Kidney epithelial cell (primary cell): ENCODE measurements around the gene SCN3B. TPM values are rescaled to one million over a fixed set of nuclear protein-coding genes. Genes with fewer than 3 reads are reported as not detected.

ENCODE experiments used
- DNase-seq: peaks from one replicate; pipeline ENCODE4 v3.0.0-alpha.2; 2010; ENCODE audit warnings: low read depth
- H3K27me3 ChIP-seq: 2 replicates; pipeline ENCODE4 v1.6.0; 2011; ENCODE audit warnings: low read length; ENCODE audit not compliant: control insufficient read depth, insufficient read depth
- H3K36me3 ChIP-seq: 2 replicates; pipeline ENCODE4 v1.5.1; 2011; ENCODE audit warnings: low read length; ENCODE audit not compliant: control insufficient read depth, insufficient read depth
- H3K4me3 ChIP-seq: 2 replicates; pipeline ENCODE4 v1.5.1; 2011; ENCODE audit warnings: low read depth, mild to moderate bottlenecking, control low read depth, low read length
- total RNA-seq: library from RNA; depleted of rRNA; stranded (reverse); fragments of >200 nt; gene quantifications from 2 replicates; pipeline ENCODE4 v1.2.3, GENCODE V29; 2015
- TF ChIP-seq, protein P1 (sequence below): IDR thresholded peaks from 2 replicates; pipeline ENCODE4 v1.5.1; 2011; ENCODE audit warnings: mild to moderate bottlenecking, moderate library complexity, low read length, control low read depth, inconsistent platforms; ENCODE audit not compliant: insufficient read depth, poor library complexity, severe bottlenecking

SCN3B gene
- total RNA-seq, 1 donor from 2014 or later: 2.1 TPM

DNA sequence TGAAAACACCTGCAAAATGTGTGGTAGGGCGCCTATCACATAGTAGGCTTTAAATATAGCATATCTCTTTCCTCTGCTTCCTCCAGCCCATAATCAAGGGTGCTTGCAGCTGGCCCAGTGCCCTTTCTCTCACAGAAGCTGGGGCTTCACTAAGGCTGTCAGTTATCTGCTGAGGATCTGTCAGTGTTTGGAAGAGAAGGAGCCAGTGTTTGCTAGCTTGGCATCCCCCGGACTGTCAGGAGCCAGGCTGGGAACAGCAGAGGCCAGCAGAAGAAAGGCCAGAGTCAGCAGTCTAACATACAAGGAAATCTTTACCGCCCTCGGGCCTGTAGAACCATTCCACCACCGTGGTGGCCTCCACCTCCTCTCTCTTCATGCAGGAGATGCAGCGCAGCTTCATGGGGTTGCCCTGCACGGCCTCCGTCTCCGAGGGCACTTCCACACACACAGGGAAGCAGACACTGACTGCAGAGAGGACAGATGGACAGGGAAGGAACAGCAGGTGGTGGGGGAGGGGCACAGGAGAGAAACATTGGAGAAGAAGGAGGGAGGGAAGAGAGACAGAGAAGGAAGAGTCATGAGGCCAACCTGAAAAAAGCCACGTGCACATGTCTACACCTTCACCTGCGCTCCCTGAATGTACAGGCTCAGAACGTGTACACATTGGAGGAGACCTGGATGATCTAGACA is 9.0 kb downstream of the SCN3B start:
- no peaks in the 10 kb centered on the region for H3K36me3 ChIP-seq
- H3K4me3 ChIP-seq: no peak overlapping the region
- no peaks in the 10 kb centered on the region for H3K27me3 ChIP-seq
- no peak for DNase-seq
- TF ChIP-seq, protein P1, sequence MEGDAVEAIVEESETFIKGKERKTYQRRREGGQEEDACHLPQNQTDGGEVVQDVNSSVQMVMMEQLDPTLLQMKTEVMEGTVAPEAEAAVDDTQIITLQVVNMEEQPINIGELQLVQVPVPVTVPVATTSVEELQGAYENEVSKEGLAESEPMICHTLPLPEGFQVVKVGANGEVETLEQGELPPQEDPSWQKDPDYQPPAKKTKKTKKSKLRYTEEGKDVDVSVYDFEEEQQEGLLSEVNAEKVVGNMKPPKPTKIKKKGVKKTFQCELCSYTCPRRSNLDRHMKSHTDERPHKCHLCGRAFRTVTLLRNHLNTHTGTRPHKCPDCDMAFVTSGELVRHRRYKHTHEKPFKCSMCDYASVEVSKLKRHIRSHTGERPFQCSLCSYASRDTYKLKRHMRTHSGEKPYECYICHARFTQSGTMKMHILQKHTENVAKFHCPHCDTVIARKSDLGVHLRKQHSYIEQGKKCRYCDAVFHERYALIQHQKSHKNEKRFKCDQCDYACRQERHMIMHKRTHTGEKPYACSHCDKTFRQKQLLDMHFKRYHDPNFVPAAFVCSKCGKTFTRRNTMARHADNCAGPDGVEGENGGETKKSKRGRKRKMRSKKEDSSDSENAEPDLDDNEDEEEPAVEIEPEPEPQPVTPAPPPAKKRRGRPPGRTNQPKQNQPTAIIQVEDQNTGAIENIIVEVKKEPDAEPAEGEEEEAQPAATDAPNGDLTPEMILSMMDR: no peak

DNA sequence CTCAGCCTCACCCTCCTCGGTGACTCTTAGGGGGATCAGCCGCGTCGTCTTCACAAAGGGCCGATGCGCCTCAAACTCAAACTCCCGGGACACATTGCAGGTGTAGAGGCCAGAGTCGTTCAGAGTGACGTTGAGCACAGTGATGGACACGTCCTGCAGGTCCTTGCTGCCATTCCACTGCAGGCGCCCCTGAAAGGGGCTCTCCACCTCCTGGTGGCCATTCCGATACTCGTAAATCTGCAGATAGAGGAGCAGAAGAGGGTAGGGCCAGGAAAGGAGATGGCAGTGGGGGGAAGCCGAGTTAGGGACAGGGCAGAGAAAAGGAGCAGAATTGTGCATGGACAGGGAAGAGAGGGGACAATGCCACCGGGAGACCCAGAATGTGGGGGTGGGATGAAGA is 12.0 kb downstream of the SCN3B start:
- TF ChIP-seq, protein P1: no peak

DNA sequence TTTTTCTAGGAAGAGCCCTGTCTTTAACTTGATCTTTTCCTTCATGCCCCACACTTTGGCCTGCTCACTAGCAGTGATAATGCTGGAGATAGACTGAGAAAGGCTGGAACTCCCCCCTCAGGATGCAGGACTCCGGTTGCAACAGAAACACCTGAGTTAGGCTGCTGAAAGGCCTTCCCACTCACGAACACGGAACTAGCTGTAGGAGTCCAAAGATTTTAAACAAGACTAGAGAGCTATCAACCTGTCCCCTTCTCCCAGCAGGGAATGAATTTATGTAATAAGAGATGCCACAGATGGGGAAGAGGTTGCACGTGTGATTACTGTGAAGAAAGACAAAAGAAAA is 13.0 kb downstream of the SCN3B start:
- H3K4me3 ChIP-seq: no peak overlapping the region
- no peaks in the 10 kb centered on the region for H3K27me3 ChIP-seq
- H3K36me3 ChIP-seq: no peaks in the 10 kb centered on the region
- no peak for DNase-seq
- TF ChIP-seq, protein P1: no peak

More for the DNA sequence above, 12.0 kb downstream of the SCN3B start:
- Histone ChIP-seq H3K4me3 (no peak overlapping the region), H3K36me3 (no peaks in the 10 kb centered on the region), H3K27me3 (no peaks in the 10 kb centered on the region)
- no peak for DNase-seq

DNA sequence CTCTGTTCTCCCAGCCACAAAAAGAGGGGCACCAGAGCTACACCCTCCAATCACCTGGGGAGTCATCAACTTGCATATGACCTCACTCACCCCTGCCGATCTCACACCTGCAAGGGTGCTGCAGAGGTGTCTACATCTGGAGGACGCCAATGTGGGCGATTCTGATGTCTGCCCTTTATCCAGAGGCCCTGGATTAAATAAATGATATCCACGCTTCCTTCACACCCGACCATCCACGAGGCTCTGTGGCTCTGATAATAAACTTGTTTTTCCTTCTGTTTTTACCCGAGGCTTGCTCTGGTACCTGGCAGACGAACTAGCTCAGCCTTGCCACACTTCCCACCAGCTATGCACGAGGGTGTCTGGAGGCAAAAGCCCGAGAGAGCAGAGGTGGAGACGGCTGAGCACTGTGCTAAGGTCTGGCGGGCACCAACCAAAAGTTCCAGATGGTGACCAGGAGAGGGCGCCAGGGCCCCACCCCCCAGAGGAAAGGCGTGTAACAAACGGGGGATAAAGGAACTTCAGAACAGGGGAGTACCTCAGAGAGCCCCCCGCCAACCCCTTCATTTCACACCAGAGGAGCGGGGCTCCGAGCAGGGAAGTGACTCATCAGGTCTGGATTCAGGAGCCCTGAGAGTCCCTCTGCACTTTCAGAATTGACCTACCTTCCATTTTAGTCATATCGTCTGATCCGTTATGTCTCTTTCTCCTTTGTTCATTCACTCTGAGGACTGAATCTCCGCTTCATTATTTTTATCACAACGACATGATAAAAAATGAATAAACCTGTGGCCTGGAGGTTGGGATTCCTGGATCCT is 13.5 kb downstream of the SCN3B start:
- H3K27me3 ChIP-seq: no peaks in the 10 kb centered on the region
- no peak for DNase-seq
- TF ChIP-seq, protein P1: peak; percentile 89

DNA sequence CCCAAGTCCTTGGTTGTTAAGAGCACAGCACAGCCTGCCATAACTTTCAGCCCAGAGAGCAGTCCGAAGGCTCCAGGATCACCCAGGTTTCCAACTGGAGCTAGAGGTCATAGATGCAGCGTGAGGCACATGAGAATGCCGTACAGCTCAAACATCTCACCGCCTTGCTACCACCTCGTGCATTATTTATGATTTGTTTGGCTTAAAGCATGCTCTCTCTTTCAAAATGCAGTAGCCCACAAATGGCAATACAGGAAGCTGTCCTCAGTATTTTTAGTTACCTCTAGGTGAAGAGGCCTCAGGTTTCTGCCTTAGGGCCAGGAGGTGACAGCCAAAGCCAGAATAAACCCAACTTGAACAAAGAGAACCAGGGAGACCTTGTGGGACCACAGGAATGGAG is 14.4 kb downstream of the SCN3B start:
- Histone ChIP-seq H3K36me3 (no peaks in the 10 kb centered on the region), H3K27me3 (no peaks in the 10 kb centered on the region), H3K4me3 (no peak overlapping the region)
- DNase-seq: no peak
- TF ChIP-seq, protein P1: no peak

More for the DNA sequence above, 13.5 kb downstream of the SCN3B start:
- no peaks in the 10 kb centered on the region for H3K36me3 ChIP-seq
- no peak overlapping the region for H3K4me3 ChIP-seq

DNA sequence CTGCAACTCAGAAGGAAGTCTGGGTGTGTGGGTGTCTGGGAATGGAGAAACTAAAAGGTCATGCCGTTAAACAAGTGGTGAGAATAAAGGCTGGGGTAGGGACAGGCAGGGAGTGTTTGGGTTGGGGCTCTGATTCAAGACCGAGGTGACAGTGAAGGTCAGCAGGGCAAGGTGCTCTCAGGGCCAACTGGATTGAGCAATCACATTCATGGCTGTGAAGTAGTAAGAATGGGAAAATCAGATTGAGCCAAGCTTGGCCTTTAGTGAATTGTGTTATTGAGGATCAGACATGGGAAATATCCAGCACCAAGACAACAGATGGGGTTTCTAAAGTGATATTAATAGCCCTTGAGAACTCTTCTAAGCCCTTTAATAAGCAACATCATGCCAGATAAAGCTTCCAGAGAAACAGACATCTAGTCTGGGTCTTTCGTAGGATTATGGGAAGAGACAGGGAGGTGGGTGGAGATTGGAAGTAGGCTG is 24.3 kb downstream of the SCN3B start:
- TF ChIP-seq, protein P1: no peak
- Histone ChIP-seq H3K36me3 (no peaks in the 10 kb centered on the region), H3K27me3 (no peaks in the 10 kb centered on the region), H3K4me3 (no peak overlapping the region)
- DNase-seq: no peak
